GM21723 (cell line): ENCODE results near the gene NMD3.
"Not testable (repeated sequence)": the region's sequence is repeated elsewhere in the genome, so short reads cannot be mapped to it uniquely, and the experiment has no call there.

ENCODE experiments used
- ATAC-seq: cut with Tn5 transposase; IDR thresholded peaks from one replicate; pipeline ENCODE4 v1.9.1; 2021; ENCODE audit warnings: mild to moderate bottlenecking, moderate library complexity; ENCODE audit not compliant: unreplicated experiment

NMD3 gene

DNA sequence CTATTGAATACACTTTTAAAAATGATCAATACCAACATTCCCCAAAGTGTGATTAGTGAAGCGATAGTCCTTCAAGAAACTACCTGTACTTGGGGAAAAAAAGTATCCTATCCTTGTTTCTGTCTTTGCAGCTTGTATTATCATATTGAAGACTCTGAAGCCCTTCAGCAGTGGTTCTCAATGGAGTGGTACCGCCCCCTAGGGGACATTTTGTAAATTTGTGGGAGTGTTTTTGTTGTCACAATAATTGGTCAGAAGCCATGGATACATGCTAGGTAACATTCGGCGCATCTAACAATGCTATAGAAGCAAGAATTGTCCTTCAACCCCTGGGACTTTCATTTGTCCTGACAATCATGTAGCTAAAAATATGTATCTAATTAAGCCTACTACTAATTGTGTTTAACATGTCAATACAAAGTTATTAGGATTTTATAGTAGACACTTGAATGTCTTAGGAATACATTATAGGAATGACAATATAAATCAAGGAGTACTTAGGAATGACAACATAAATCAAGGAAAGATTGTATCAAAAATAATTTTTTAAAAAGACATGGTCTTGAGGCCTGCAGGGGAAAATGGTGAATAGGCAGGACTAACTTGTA is 53.7 kb downstream of the NMD3 start:
- peak; percentile 93 for ATAC-seq

DNA sequence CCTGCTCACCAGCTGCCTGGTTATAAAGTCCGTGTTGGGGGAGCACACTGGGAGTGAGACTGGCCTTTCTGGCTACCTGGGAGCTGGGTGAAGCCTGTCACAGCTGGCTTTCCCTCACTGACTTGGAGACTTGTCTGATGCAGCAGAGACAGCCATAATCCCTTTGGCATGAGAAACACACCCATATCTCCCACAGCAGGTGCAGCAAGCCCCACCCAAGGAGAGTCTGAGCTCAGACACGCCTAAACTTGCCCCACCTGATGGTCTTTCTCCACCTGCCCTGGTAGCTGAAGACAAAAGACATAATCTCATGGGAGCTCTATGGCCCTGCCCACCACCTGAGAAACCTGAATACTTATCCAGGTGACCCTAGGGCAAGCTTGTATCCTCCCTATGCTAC is 54.8 kb downstream of the NMD3 start:
- ATAC-seq, result no peak

DNA sequence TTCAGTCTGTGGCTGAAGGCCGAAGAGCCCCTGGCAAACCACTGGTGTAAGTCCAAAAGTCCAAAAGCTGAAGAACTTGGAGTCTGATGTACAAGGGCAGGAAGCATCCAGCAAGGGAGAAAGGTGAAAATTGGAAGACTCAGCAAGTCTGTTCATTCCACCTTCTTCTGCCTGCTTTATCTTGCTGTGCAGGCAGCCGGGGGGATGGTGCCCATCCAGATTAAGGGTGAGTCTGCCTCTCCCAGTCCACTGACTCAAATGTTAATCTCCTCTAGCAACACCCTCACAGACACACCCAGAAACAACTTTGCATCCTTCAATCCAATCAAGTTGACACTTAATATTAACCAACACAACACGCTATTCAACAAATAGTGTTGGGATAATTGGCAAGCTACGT is 61.3 kb downstream of the NMD3 start:
- ATAC-seq, result not testable (repeated sequence)

DNA sequence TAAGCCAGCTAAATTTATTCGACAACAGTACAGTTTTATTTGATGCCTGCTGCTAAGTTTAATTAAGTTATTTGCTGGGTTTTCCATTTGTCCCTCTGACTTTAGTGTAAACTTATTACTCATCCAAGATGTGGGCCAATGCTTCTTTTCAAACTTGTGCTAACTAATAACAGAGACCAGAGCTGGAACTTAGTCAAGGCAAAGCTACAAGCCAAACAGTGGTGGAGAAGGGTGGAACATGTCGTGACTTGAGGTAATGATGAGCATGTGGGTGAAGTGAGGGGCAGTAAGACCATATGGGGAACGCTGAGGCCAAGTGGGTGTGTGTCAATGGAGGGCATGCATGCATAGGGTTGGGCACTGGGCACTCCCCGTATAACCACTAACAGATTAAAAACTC is 63.9 kb downstream of the NMD3 start:
- no peak for ATAC-seq

DNA sequence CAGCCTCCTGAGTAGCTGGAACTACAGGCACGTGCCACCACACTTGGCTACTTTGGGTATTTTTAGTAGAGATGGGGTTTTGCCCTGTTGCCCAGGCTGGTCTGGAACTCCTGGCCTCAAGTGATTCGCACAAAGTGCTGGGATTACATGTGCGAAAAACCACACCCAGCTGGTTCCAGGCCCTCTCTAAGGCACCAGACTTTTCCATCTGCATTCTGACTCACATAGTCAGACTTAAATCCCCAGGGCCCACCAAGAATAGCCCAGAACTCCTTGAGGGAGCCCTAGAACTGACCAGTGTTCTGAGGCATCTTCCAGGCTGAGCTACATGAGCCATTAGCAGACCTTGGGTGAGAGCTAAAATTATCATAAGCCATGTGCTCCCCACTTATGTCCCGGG is 68.1 kb downstream of the NMD3 start:
- ATAC-seq, result no peak

DNA sequence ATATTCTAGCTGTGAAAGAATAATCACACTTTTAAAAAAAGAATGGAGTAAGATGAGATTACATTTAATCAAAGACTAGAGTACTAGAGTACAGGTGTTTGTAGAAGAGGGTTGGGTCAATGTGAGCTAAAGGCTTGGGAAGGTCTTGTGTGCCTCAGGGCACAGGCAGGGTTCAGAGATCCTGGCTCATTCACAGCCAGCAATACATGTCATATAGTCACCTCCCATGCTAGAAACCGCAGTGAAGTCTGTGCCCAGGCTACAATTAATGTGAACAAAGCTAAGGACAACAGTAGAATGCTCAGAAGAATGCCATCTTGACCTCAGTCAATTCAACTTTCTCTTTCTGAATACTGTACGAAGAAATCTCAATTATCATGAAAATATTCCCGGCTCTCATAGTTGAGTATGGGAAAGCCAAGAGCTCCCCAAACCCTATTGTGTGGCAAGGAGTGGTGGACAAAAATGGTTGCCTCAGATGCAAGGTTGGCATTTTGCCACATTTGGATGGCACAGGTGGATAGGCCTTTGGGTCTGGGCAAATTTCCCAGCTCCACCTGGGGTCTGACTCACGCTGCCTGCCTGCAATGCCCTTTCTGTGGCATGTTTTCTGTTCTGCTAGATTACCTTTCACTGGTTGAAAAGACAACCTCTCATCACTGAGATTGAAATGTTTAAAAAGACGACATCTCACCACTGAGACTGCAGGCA is 70.2 kb downstream of the NMD3 start:
- no peak for ATAC-seq

DNA sequence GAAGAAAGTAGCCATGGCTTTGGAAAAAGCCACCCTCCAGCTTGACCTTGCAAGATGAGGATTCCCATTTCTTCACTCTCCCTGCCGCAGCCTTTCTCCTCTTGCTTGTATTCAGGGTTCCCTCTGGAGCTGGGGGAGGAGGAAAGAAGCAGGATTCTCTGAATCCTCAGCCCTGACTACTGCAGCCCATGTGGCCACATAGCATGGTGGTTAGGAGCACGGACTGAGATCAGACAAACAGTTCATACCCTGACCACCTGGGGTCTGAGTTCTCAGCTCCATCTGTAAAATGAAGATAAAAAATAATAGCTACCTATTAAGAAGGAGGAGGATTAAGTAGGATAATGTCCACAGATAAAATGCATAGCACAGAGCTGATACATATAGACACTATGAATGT is 72.3 kb downstream of the NMD3 start:
- ATAC-seq, result no peak

DNA sequence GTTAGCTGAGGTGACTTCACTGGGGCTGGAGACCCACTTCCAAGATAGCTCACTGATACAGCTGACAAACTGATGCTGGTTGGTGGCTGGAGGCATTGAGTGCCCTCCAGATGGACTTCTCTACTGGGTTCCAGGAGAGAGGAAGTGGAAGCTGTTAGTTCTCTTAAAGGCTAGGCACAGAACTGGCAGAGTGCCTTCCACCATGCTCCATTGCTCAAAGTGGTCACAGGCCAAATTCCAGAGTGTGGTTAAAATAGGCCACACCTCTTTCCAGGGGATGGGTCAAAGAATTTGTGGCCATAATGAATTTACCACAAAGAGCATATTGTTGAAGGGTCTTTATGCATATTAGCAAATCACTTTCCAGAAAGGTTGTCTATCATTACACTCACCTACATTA is 74.2 kb downstream of the NMD3 start:
- no peak for ATAC-seq

DNA sequence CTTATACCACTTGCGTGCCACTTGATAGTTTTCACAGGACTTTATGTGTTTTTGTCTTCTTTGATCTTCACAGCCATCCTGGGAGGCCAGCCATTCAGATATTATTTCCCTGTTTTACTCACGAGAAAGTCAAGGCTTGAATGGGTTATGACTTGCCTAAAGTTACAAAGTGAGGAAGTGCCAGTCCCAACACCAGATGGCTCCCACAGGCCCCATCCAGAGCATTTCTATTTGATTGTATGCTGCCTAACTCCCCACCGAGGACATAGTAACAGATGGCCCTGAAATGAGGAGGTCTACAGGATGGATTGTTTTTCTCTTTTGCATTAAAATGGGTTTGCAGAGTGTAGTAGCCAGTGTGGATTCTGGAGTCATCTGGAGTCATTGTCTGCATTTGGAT is 75.7 kb downstream of the NMD3 start:
- no peak for ATAC-seq
